Measurements from ENCODE around the gene RGS8. TPM values are rescaled to one million over a fixed set of nuclear protein-coding genes. Genes with fewer than 3 reads are reported as not detected.

The RGS8 gene
- polyA plus RNA-seq, 1 donor from 2014 or later = 8.3 TPM

- Histone ChIP-seq H3K27ac (ENCODE audit: low read length) (no peak overlapping the region), H3K9me3 (ENCODE audit: low read length) (no peaks in the 10 kb centered on the region), H3F3A (ENCODE audit: insufficient read depth, low read length, poor library complexity, severe bottlenecking) (no peaks in the 10 kb centered on the region), H3K4me3 (ENCODE audit: low read length) (no peak overlapping the region), H4K20me1 (ENCODE audit: insufficient read depth) (no peaks in the 10 kb centered on the region), H3K9me2 (ENCODE audit: insufficient read depth, low read length) (no peaks in the 10 kb centered on the region), H3K4me2 (ENCODE audit: low read length) (no peak overlapping the region), H2AFZ (ENCODE audit: low read depth, low read length) (no peak overlapping the region), H3K79me2 (replicated peaks; ENCODE audit: insufficient read depth, low read length) (no peaks in the 10 kb centered on the region), H3K36me3 (ENCODE audit: insufficient read depth, low read length) (no peaks in the 10 kb centered on the region), H3K27me3 (ENCODE audit: insufficient read depth, low read depth, low read length) (no peaks in the 10 kb centered on the region), H3K9ac (ENCODE audit: low read length) (no peak overlapping the region)
- TF ChIP-seq CTCF (IDR thresholded peaks at IDR 0.05; ENCODE audit: poor library complexity, severe bottlenecking) (no peak), MXI1 (conservative IDR thresholded peaks at IDR 0.05; ENCODE audit: poor library complexity, severe bottlenecking) (no peak), POLR2AphosphoS5 (IDR thresholded peaks at IDR 0.05) (no peak), REST (IDR thresholded peaks at IDR 0.05; ENCODE audit: borderline replicate concordance) (no peak), EZH2 (IDR thresholded peaks at IDR 0.05; ENCODE audit: borderline replicate concordance, insufficient read depth, low read length, poor library complexity, severe bottlenecking) (no peak), TAF1 (IDR thresholded peaks at IDR 0.05; ENCODE audit: low read depth) (no peak), RAD21 (conservative IDR thresholded peaks at IDR 0.05) (no peak), EP300 (conservative IDR thresholded peaks at IDR 0.05; ENCODE audit: poor library complexity, severe bottlenecking) (no peak), SMC3 (conservative IDR thresholded peaks at IDR 0.05; ENCODE audit: poor library complexity) (no peak)
Measured at GRCh38 chr1:182681568-182681912, 2.8 kb downstream of the RGS8 start.

- Histone ChIP-seq H3K36me3 (ENCODE audit: insufficient read depth, low read length) (no peaks in the 10 kb centered on the region), H2AFZ (ENCODE audit: low read depth, low read length) (no peak overlapping the region), H3K9me3 (ENCODE audit: low read length) (no peaks in the 10 kb centered on the region), H3K4me2 (ENCODE audit: low read length) (no peak overlapping the region), H3K27me3 (ENCODE audit: insufficient read depth, low read depth, low read length) (no peaks in the 10 kb centered on the region), H3K9me2 (ENCODE audit: insufficient read depth, low read length) (no peaks in the 10 kb centered on the region), H3K79me2 (replicated peaks; ENCODE audit: insufficient read depth, low read length) (no peaks in the 10 kb centered on the region), H3K9ac (ENCODE audit: low read length) (no peak overlapping the region), H4K20me1 (ENCODE audit: insufficient read depth) (no peaks in the 10 kb centered on the region), H3K27ac (ENCODE audit: low read length) (no peak overlapping the region), H3F3A (ENCODE audit: insufficient read depth, low read length, poor library complexity, severe bottlenecking) (no peaks in the 10 kb centered on the region), H3K4me3 (ENCODE audit: low read length) (no peak overlapping the region)
- no peak for TF ChIP-seq TAF1 (IDR thresholded peaks at IDR 0.05; ENCODE audit: low read depth)
- TF ChIP-seq CTCF (IDR thresholded peaks at IDR 0.05; ENCODE audit: poor library complexity, severe bottlenecking) = no peak
- no peak for TF ChIP-seq POLR2AphosphoS5 (IDR thresholded peaks at IDR 0.05)
- no peak for TF ChIP-seq RAD21 (conservative IDR thresholded peaks at IDR 0.05)
- no peak for TF ChIP-seq SMC3 (conservative IDR thresholded peaks at IDR 0.05; ENCODE audit: poor library complexity)
- TF ChIP-seq EZH2 (IDR thresholded peaks at IDR 0.05; ENCODE audit: borderline replicate concordance, insufficient read depth, low read length, poor library complexity, severe bottlenecking) = no peak
- TF ChIP-seq REST (IDR thresholded peaks at IDR 0.05; ENCODE audit: borderline replicate concordance) = no peak
- TF ChIP-seq EP300 (conservative IDR thresholded peaks at IDR 0.05; ENCODE audit: poor library complexity, severe bottlenecking) = no peak
- TF ChIP-seq MXI1 (conservative IDR thresholded peaks at IDR 0.05; ENCODE audit: poor library complexity, severe bottlenecking) = no peak
Measured at GRCh38 chr1:182680901-182681567, 3.4 kb downstream of the RGS8 start.
